SK-N-MC (cell line): ENCODE results near the gene THOC7.

ENCODE experiments used
- DNase-seq: peaks from one replicate; pipeline ENCODE4 v3.0.0-alpha.2; 2011; ENCODE audit warnings: low read depth, low spot score
- H3K27ac ChIP-seq: fragments of 200-600 bp; sonication (generic); 2 replicates; pipeline ENCODE4 v1.5.1; 2016; ENCODE audit warnings: mixed run types
- H3K36me3 ChIP-seq: fragments of 200-600 bp; sonication (generic); 2 replicates; pipeline ENCODE4 v1.6.1; 2017; ENCODE audit warnings: antibody characterized with exemption, low read length, mixed read lengths; ENCODE audit not compliant: insufficient read depth
- H3K4me3 ChIP-seq: fragments of 200-600 bp; sonication (generic); 2 replicates; pipeline ENCODE4 v1.5.1; 2016
- H3K9ac ChIP-seq: fragments of 200-600 bp; sonication (generic); 2 replicates; pipeline ENCODE4 v1.8.0; 2017; ENCODE audit warnings: mixed run types, mixed read lengths; ENCODE audit not compliant: insufficient read length
- H3K9me3 ChIP-seq: fragments of 200-600 bp; sonication (generic); 2 replicates; pipeline ENCODE4 v1.6.1; 2017; ENCODE audit warnings: low read depth, mild to moderate bottlenecking, antibody characterized with exemption, low read length, moderate library complexity, mixed read lengths
- EZH2 ChIP-seq: fragments of 200-600 bp; sonication (generic); IDR thresholded peaks from one replicate; pipeline ENCODE4 v1.6.1; 2017; ENCODE audit warnings: antibody characterized with exemption
- FOXP2 ChIP-seq: optimal IDR thresholded peaks from 2 replicates; pipeline ENCODE3; 2011; ENCODE audit warnings: mild to moderate bottlenecking, moderate library complexity; ENCODE audit not compliant: insufficient read depth; ENCODE audit errors: extremely low read length, control extremely low read depth
- POLR2AphosphoS5 ChIP-seq: IDR thresholded peaks from 2 replicates; pipeline ENCODE4 v1.6.1; 2012; ENCODE audit warnings: mild to moderate bottlenecking, low read depth, low read length, borderline replicate concordance

Gene THOC7

DNA sequence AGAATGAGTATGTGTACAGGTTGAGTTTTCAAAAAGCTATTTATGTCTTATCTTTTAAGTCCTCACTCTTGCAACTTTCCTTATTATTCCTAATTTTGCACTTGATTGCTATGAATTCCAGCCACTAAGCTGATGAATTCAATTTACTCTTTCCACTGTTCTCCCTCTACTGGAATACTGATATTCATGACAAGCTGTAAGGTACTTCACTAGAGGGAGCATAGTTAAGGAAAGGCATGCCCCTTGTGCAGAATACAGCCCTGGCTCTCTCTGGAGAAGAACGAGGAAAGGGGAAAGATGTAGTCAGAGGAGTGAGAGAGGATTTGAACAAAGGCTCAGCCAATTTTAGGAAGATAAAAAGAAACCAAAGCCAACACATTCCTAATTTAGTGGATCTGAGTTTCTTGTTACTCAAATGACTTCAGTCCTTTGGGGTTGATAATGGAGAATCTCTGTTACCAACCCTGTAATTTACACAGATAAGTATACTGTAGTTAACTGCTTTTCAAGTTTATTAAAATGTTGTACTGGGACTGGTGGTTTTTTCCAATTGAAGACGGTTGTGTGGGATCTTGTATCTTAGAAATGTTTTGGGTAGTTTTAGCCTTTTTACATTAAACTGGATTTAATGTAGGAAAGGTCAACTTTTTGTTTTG, 44.6 kb upstream of the THOC7 start:
- H3K36me3 ChIP-seq, result no peaks in the 10 kb centered on the region
- H3K4me3 ChIP-seq, result no peak overlapping the region
- no peak for DNase-seq
- H3K9ac ChIP-seq, result no peak overlapping the region
- no peaks in the 10 kb centered on the region for H3K9me3 ChIP-seq
- no peak for TF ChIP-seq EZH2
- no peak for TF ChIP-seq FOXP2
- no peak for TF ChIP-seq POLR2AphosphoS5
- no peak overlapping the region for H3K27ac ChIP-seq

DNA sequence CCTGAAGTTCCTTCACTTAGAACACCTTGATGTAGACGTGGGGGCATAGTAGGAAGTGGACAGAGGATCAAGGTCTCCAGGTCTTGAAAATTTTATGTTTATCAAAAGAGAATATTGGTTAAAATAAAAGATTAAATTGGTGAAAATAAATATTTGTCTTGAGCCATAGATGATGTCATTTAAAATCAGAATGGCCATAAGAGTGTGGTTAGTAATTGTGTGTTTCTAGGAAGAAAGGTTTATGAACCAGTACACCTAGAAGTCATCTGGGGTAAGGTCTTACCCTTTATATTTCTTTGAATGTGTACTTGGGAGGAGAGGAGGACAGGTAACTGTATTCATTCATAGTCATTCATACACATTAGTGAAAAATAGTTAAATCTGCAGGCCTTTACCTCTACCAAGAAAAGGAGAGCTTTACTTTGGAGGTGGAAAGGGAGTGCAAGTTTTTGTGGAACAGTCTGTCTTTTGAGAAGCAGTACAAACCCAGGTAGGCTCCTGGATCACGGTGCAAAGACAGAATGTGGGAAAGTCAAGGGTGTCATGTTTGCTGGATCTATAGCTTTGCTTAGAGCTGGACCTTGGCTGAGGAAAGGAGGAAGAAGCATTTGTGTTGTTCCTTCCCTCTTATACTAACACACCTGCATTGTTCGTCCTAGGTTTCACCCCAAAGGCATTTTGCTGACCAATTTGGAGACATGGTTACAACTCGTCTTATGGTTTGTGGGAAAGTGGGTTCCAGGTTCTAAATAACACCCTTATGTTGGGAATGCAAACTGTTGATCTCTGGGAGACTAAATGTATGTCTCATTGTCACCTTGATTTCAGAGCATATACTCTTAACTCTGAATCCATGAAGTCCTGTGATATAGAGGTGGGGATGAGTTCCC, 42.4 kb upstream of the THOC7 start:
- Histone ChIP-seq H3K9ac (no peak overlapping the region), H3K36me3 (no peaks in the 10 kb centered on the region), H3K9me3 (no peaks in the 10 kb centered on the region), H3K4me3 (no peak overlapping the region), H3K27ac (no peak overlapping the region)
- no peak for DNase-seq
- no peak for TF ChIP-seq EZH2
- no peak for TF ChIP-seq POLR2AphosphoS5
- TF ChIP-seq FOXP2, result no peak

DNA sequence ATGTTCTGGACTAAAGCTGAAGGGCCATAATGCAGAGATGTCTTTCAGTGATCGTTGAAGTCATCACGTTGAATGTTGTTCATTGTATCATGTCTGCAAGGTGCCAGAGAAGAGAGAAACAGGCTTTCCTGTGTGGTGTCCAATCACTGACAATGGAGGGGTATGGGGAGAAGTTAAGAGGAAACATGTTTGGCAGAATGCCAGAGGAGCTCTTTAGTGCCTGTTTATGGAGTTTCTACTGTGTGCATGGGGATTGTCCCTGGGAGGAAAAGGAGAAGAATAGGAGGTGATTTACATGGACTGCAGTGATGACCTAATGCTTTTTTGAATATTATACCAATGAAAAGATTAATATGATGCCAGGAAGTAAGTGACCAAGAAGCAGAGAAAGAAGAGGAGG, 36.9 kb upstream of the THOC7 start:
- Histone ChIP-seq H3K9ac (no peak overlapping the region), H3K36me3 (no peaks in the 10 kb centered on the region; the same call in 1 of the 2 replicates), H3K27ac (no peak overlapping the region), H3K9me3 (no peaks in the 10 kb centered on the region), H3K4me3 (no peak overlapping the region)
- peak; percentile 10 for DNase-seq
- TF ChIP-seq POLR2AphosphoS5 (no peak), FOXP2 (no peak), EZH2 (no peak)

DNA sequence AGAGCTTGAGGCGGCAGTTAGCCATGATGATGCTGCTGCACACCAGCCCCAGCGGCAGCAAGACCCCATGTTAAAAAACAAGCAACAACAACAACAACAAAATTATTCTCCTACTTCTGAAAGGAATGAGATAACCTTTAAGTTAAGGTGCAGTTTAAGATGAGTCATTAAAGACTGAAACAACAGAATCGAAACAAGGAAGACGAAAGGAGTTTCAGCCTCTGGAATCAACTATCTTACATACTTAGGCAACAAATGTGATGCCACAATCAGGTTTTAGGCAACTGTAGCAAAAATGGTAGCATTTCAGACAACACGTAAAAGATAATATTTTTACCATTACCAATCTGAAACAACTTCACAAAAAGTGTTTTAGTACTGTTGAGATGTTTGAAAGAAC, 36.4 kb upstream of the THOC7 start:
- no peak for DNase-seq
- Histone ChIP-seq H3K36me3 (no peaks in the 10 kb centered on the region; the same call in 1 of the 2 replicates), H3K9ac (no peak overlapping the region), H3K4me3 (no peak overlapping the region), H3K27ac (no peak overlapping the region), H3K9me3 (no peaks in the 10 kb centered on the region)
- TF ChIP-seq EZH2, result no peak
- TF ChIP-seq POLR2AphosphoS5, result no peak
- no peak for TF ChIP-seq FOXP2

DNA sequence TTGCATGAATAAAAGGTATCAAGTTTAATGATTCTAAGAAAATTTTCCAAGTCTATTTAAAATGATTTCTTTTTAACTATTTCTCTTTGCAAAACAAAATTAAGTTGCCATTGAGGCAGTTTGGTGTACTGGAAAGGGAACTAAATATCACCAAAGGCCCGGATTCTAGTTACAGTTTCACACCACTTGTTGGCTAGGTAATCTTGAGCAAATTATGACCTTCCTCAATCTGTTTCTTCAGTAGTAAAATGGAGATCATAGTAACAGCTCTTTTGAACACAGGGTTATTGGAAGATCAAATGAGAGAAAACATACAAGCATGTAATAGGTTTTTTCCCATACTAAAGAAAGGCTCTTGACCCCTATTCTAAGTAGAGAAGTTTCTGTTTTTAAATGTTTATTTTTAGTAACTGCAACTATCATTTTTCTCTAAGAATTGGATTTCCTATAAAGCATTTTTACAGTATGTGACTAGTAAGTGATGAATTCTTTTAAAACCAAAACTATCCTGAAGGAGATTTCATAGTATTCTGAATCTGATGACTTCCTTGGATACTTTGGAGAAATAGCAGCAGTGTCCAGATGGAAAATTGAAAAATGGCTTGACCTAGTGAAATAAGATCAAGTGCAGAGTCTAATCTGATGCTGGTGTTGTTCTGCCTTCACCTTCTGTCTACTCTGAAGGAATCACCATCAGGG, 32.9 kb upstream of the THOC7 start:
- no peak for TF ChIP-seq FOXP2
- TF ChIP-seq EZH2, result no peak
- no peak for TF ChIP-seq POLR2AphosphoS5

DNA sequence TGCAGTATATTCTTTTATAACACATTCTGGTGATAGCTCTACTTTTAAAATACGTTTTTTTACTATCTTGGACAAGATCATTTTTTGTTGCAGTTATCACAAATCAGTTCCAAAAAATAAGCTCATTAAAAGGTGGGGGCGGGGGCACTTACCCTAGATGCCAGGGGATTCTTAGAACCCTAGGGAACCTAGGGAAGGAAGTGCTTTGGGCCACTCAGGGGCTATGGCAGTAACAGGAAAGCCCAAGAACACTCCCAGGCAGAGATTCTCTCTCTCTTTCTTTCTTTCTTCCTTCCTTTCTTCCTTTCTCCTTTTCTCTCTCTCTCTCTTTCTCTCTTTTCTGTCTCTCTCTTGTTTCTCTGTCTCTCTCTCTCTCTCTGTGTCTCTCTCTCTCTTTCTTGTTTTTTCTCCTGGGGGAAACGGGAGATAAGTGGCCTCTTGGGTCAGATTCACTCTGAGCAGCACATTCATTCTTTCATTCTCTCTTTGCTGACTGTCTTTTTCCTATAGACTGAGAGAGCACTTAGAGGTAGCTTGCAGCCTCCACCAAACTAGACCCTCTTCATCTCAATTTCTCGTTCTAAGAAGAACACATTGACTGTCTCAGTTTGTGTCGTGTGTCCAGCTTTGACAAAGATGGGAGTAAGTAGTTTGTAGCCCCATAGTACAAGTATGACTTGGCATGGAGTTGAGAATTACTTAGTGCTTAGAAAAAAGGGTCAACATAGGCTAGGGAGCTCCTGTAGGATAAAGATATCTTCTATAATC, 32.0 kb upstream of the THOC7 start:
- Histone ChIP-seq H3K36me3 (no peaks in the 10 kb centered on the region; the same call in 1 of the 2 replicates), H3K4me3 (no peak overlapping the region), H3K27ac (no peak overlapping the region), H3K9me3 (no peaks in the 10 kb centered on the region), H3K9ac (no peak overlapping the region)
- no peak for DNase-seq
- TF ChIP-seq FOXP2 (no peak), POLR2AphosphoS5 (no peak), EZH2 (no peak)

More for the DNA sequence above, 32.9 kb upstream of the THOC7 start:
- Histone ChIP-seq H3K9ac (no peak overlapping the region), H3K4me3 (no peak overlapping the region), H3K36me3 (no peaks in the 10 kb centered on the region; the same call in 1 of the 2 replicates), H3K27ac (no peak overlapping the region), H3K9me3 (no peaks in the 10 kb centered on the region)
- no peak for DNase-seq

DNA sequence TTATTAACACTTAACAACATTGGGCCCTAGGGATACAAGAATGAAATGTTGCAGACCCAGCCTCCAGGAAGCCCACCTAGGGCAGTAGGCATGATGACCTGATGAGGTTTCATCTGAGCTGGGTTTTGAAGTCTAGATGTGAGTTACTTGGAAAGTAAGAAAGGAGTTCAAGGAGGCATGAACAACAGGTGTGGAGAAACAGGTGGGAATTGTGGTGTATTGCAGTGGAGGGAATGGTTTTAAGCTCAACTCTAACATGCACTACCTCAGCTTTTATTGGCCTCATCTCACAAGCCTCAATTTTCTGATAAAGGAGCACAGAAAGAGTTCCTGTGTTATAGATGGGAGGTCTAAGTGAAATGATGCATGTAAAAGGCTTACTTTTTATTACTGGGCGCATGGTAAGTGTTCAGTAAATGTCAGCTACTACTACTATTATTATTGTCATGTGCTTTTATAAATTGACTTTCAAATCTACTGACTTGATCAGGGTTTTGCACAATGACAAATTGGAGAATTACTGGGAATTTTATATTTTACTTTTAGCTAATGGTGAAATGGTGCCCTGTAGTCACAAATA, 29.3 kb upstream of the THOC7 start:
- TF ChIP-seq EZH2, result no peak
- TF ChIP-seq POLR2AphosphoS5, result no peak
- TF ChIP-seq FOXP2, result no peak
- H3K36me3 ChIP-seq, result no peaks in the 10 kb centered on the region
- H3K27ac ChIP-seq, result no peak overlapping the region
- H3K4me3 ChIP-seq, result no peak overlapping the region
- DNase-seq, result no peak
- no peak overlapping the region for H3K9ac ChIP-seq
- H3K9me3 ChIP-seq, result no peaks in the 10 kb centered on the region

DNA sequence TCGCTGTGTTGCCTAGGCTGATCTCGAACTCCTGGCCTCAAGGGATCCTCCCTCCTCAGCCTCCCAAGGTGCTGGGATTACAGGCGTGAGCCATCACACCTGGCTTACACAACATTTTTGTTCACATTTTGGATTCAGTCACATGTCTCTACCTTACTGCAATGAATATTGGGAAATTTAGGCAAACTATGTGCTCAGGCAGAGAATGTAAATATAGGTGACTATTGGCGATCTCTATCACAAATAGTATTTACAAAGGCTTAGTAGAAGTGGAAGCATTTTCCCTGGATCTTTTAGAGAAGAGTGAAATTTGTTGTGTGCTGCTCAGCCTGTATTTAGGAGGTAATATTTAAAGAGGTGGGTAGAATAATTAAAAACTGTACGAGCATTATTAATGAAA, 27.9 kb upstream of the THOC7 start:
- H3K36me3 ChIP-seq, result no peaks in the 10 kb centered on the region
- no peaks in the 10 kb centered on the region for H3K9me3 ChIP-seq
- no peak for DNase-seq
- H3K9ac ChIP-seq, result no peak overlapping the region
- no peak overlapping the region for H3K27ac ChIP-seq
- TF ChIP-seq POLR2AphosphoS5, result no peak
- TF ChIP-seq EZH2, result no peak
- no peak for TF ChIP-seq FOXP2
- no peak overlapping the region for H3K4me3 ChIP-seq
